Measurements from ENCODE around the gene S100A3. TPM values are rescaled to one million over a fixed set of nuclear protein-coding genes. Genes with fewer than 3 reads are reported as not detected.

S100A3 gene
- total and polyA plus RNA-seq, 4 donors, result not detected

- Histone ChIP-seq H3K27ac (ENCODE audit: low read depth in 1 of 2, low read length in 2 of 2) (no peak overlapping the region), H3K9ac (ENCODE audit: low read depth in 1 of 2, low read length in 2 of 2) (no peak overlapping the region), H3K4me3 (ENCODE audit: low read depth in 1 of 3, low read length in 3 of 3) (no peak overlapping the region), H3K27me3 (ENCODE audit: control insufficient read depth in 4 of 4, insufficient read depth in 4 of 4, low read length in 3 of 4) (no peaks in the 10 kb centered on the region), H3K4me1 (ENCODE audit: control insufficient read depth in 4 of 4, insufficient read depth in 4 of 4, low read length in 3 of 4) (peaks cover 0 to 4% (median 2%) of the 10 kb centered on the region in 4 donors), H3K9me3 (ENCODE audit: control insufficient read depth in 4 of 4, low read length in 3 of 4) (no peaks in the 10 kb centered on the region), H3K36me3 (ENCODE audit: control insufficient read depth in 4 of 4, insufficient read depth in 3 of 4, low read depth in 1 of 4, low read length in 3 of 4) (no peaks in the 10 kb centered on the region)
- WGBS, result 87% methylated on average over 11 of the region's 11 CpGs
- no peak for TF ChIP-seq HNF4G (IDR thresholded peaks at IDR 0.05)
- no peak for TF ChIP-seq MAX (IDR thresholded peaks at IDR 0.05)
- TF ChIP-seq HNF4A (conservative IDR thresholded peaks at IDR 0.05), result no peak
- no peak for TF ChIP-seq FOXA1 (IDR thresholded peaks at IDR 0.05)
- no peak for TF ChIP-seq RXRA (IDR thresholded peaks at IDR 0.05)
- TF ChIP-seq SP1 (IDR thresholded peaks at IDR 0.05), result no peak
- TF ChIP-seq FOXA2 (IDR thresholded peaks at IDR 0.05), result no peak
- TF ChIP-seq TAF1 (conservative IDR thresholded peaks at IDR 0.05), result no peak
- no peak for TF ChIP-seq YY1 (IDR thresholded peaks at IDR 0.05)
- no peak for TF ChIP-seq REST (IDR thresholded peaks at IDR 0.05)
- no peak for TF ChIP-seq CTCF (IDR thresholded peaks at IDR 0.05; ENCODE audit: low read depth, low read length, missing input control)
- no peak for TF ChIP-seq GABPA (IDR thresholded peaks at IDR 0.05 in 1 of 2, conservative IDR thresholded peaks at IDR 0.05 in 1 of 2)
- no peak for TF ChIP-seq JUND (IDR thresholded peaks at IDR 0.05)
- TF ChIP-seq ATF3 (IDR thresholded peaks at IDR 0.05), result no peak
- TF ChIP-seq RAD21 (IDR thresholded peaks at IDR 0.05), result no peak
- no peak for TF ChIP-seq EGR1 (IDR thresholded peaks at IDR 0.05; ENCODE audit: low read depth in 2 of 2)
- no peak for DNase-seq (ENCODE audit: low spot score)
Observed at GRCh38 chr1:153507926-153508583, 41.0 kb downstream of the S100A3 start.

- Histone ChIP-seq H3K9me3 (ENCODE audit: control insufficient read depth in 4 of 4, low read length in 3 of 4) (no peaks in the 10 kb centered on the region), H3K27me3 (ENCODE audit: control insufficient read depth in 4 of 4, insufficient read depth in 4 of 4, low read length in 3 of 4) (no peaks in the 10 kb centered on the region), H3K4me1 (ENCODE audit: control insufficient read depth in 4 of 4, insufficient read depth in 4 of 4, low read length in 3 of 4) (peaks cover 0 to 4% (median 2%) of the 10 kb centered on the region in 4 donors), H3K4me3 (ENCODE audit: low read depth in 1 of 3, low read length in 3 of 3) (no peak overlapping the region), H3K36me3 (ENCODE audit: control insufficient read depth in 4 of 4, insufficient read depth in 3 of 4, low read depth in 1 of 4, low read length in 3 of 4) (no peaks in the 10 kb centered on the region), H3K27ac (ENCODE audit: low read depth in 1 of 2, low read length in 2 of 2) (no peak overlapping the region), H3K9ac (ENCODE audit: low read depth in 1 of 2, low read length in 2 of 2) (no peak overlapping the region)
- no peak for DNase-seq (ENCODE audit: low spot score)
- 77% methylated on average over 7 of the region's 7 CpGs for WGBS
- TF ChIP-seq CTCF (IDR thresholded peaks at IDR 0.05; ENCODE audit: low read depth, low read length, missing input control) (no peak), HNF4A (conservative IDR thresholded peaks at IDR 0.05) (peak in 1 of 2 donors; percentile 68), NR2F2 (IDR thresholded peaks at IDR 0.05) (peak; percentile 85), FOXA2 (IDR thresholded peaks at IDR 0.05) (no peak), REST (IDR thresholded peaks at IDR 0.05) (no peak), EGR1 (IDR thresholded peaks at IDR 0.05; ENCODE audit: low read depth in 2 of 2) (peak in 1 of 2 donors; percentile 38), HNF4G (IDR thresholded peaks at IDR 0.05) (no peak), FOXA1 (IDR thresholded peaks at IDR 0.05) (no peak), GABPA (IDR thresholded peaks at IDR 0.05 in 1 of 2, conservative IDR thresholded peaks at IDR 0.05 in 1 of 2) (no peak), JUND (IDR thresholded peaks at IDR 0.05) (peak in 1 of 2 donors; percentile 72), RAD21 (IDR thresholded peaks at IDR 0.05) (peak in 1 of 2 donors; percentile 10)
Observed at GRCh38 chr1:153506831-153507413, 42.1 kb downstream of the S100A3 start.
